Endothelial cell of umbilical vein (primary cell): Measurements from ENCODE around the gene GLRB. TPM values are rescaled to one million over a fixed set of nuclear protein-coding genes. Genes with fewer than 3 reads are reported as not detected.

Experiments used
- BruUV-seq: library from RNA; stranded (reverse); fragments of 400-500 nt; replicated peaks from 2 replicates; lab custom pipeline; 2021; lab: Mats Ljungman, UMichigan
- CTCF ChIA-PET: fragments of 300-600, 350-600 bp; sonication (Branson Sonifier 250); formaldehyde crosslinking; loops from one replicate; lab custom pipeline; 2021; ENCODE audit warnings: antibody characterized with exemption, inconsistent platforms; lab: Charles Lee
- POLR2A ChIA-PET: fragments of 300-600, 350-600 bp; sonication (Branson Sonifier 250); formaldehyde crosslinking; loops from one replicate; lab custom pipeline; 2021; ENCODE audit warnings: antibody characterized with exemption, inconsistent platforms; lab: Charles Lee
- DNase-seq: peaks from one replicate; pipeline ENCODE4 v3.0.0-alpha.2; 2011; ENCODE audit warnings: low read depth, low spot score
- FAIRE-seq: peaks from 2 replicates; lab custom pipeline; 2011; peaks lifted over from hg19 to GRCh38; lab: Jason Lieb, UNC
- H2AFZ ChIP-seq: 2 replicates; pipeline ENCODE4 v1.6.0; 2012; ENCODE audit warnings: low read depth, low read length, control low read depth, inconsistent platforms
- H3K27ac ChIP-seq: 2 replicates; pipeline ENCODE4 v1.5.1; 2011; ENCODE audit warnings: low read depth, mild to moderate bottlenecking, control low read depth, low read length, moderate library complexity; ENCODE audit not compliant: insufficient read depth
- H3K27me3 ChIP-seq, 2 experiments: 2 replicates each; pipeline versions ENCODE4 v1.6.0 to v1.6.1; 2011; ENCODE audit warnings: low read length in 2 of 2, mixed read lengths in 1 of 2; ENCODE audit not compliant: control insufficient read depth in 2 of 2, insufficient read depth in 2 of 2
- H3K36me3 ChIP-seq, 2 experiments: 2 replicates in 1 of 2; 3 replicates in 1 of 2; pipeline ENCODE4 v1.5.1; 2011; ENCODE audit warnings: low read length in 2 of 2, mild to moderate bottlenecking in 1 of 2, moderate library complexity in 1 of 2; ENCODE audit not compliant: control insufficient read depth in 2 of 2, insufficient read depth in 2 of 2; ENCODE audit errors: extremely low read depth in 1 of 2
- H3K4me1 ChIP-seq: 3 replicates; pipeline ENCODE4 v1.5.1; 2011; ENCODE audit warnings: mild to moderate bottlenecking, low read length; ENCODE audit not compliant: control insufficient read depth, insufficient read depth; ENCODE audit errors: extremely low read depth
- H3K4me2 ChIP-seq: 2 replicates; pipeline ENCODE4 v1.6.1; 2011; ENCODE audit warnings: low read length, control low read depth, mixed read lengths; ENCODE audit not compliant: insufficient read depth
- H3K4me3 ChIP-seq, 3 experiments: fragments of 200-600 bp in 1 of 3; sonication (generic), shearing (Covaris generic) in 1 of 3; replicated peaks in 1 of 3; 2 replicates each; pipeline ENCODE4 v1.5.1; 2011 to 2016; ENCODE audit warnings: control low read depth in 3 of 3, low read length in 3 of 3, mild to moderate bottlenecking in 2 of 3, inconsistent platforms in 1 of 3, low read depth in 1 of 3, moderate library complexity in 1 of 3; ENCODE audit not compliant: insufficient read depth in 1 of 3
- H3K79me2 ChIP-seq: 2 replicates; pipeline ENCODE4 v1.6.0; 2012; ENCODE audit warnings: low read length, inconsistent platforms; ENCODE audit not compliant: control insufficient read depth, insufficient read depth
- H3K9ac ChIP-seq: replicated peaks from 2 replicates; pipeline ENCODE3; 2011; ENCODE audit warnings: low read length, control low read depth; ENCODE audit not compliant: insufficient read depth; ENCODE audit errors: extremely low read depth
- H3K9me1 ChIP-seq: replicated peaks from 3 replicates; pipeline ENCODE4 v1.6.0; 2011; ENCODE audit warnings: mild to moderate bottlenecking, low read length; ENCODE audit not compliant: control insufficient read depth, insufficient read depth; ENCODE audit errors: extremely low read depth
- H3K9me3 ChIP-seq: replicated peaks from 2 replicates; pipeline ENCODE4 v1.5.1; 2012; ENCODE audit warnings: low read length, inconsistent platforms; ENCODE audit not compliant: control insufficient read depth, insufficient read depth
- H4K20me1 ChIP-seq: replicated peaks from 2 replicates; pipeline ENCODE3; 2011; ENCODE audit warnings: mild to moderate bottlenecking, low read length; ENCODE audit not compliant: control insufficient read depth, insufficient read depth; ENCODE audit errors: extremely low read depth
- CTCF ChIP-seq, 2 donors: IDR thresholded peaks; 1 replicate in 1 of 2; 2 replicates in 1 of 2; pipeline ENCODE4 v1.5.1; 2011; ENCODE audit warnings: low read length in 2 of 2, mild to moderate bottlenecking in 2 of 2, moderate library complexity in 2 of 2, control low read depth in 1 of 2, inconsistent platforms in 1 of 2, low read depth in 1 of 2; ENCODE audit not compliant: insufficient read depth in 1 of 2; ENCODE audit errors: extremely low read depth in 1 of 2
- FOS ChIP-seq: IDR thresholded peaks from 2 replicates; pipeline ENCODE4 v1.6.1; 2011; ENCODE audit warnings: mild to moderate bottlenecking, low read length, moderate library complexity, borderline replicate concordance; ENCODE audit not compliant: insufficient read depth
- GATA2 ChIP-seq: IDR thresholded peaks from 2 replicates; pipeline ENCODE4 v1.7.0; 2011; ENCODE audit warnings: low read depth, mild to moderate bottlenecking, moderate library complexity, mixed read lengths, low read length; ENCODE audit not compliant: insufficient read length, insufficient read depth
- JUN ChIP-seq: IDR thresholded peaks from 2 replicates; pipeline ENCODE4 v1.6.1; 2011; ENCODE audit warnings: borderline replicate concordance, low read depth; ENCODE audit not compliant: insufficient read length, insufficient read depth
- MAX ChIP-seq: IDR thresholded peaks from 2 replicates; pipeline ENCODE4 v1.6.1; 2011; ENCODE audit not compliant: insufficient read depth, insufficient read length
- MYC ChIP-seq: IDR thresholded peaks from one replicate; pipeline ENCODE4 v1.6.1; 2011; ENCODE audit warnings: mild to moderate bottlenecking, low read depth, low read length
- POLR2A ChIP-seq: IDR thresholded peaks from 2 replicates; pipeline ENCODE4 v1.6.1; 2012; ENCODE audit warnings: low read depth, mild to moderate bottlenecking, control low read depth, low read length
- dilution Hi-C: fragments of 300-500 bp; cut with MboI; formaldehyde crosslinking; loops from one replicate; pipeline ENCODE4 v1.15.0; 2019; ENCODE audit warnings: low sequenced_read_pairs; ENCODE audit not compliant: extremely low pct_ligation_motif_present
- intact Hi-C: fragments of 100-400 bp; cut with micrococcal nuclease; formaldehyde crosslinking; loops from one replicate; pipeline ENCODE4 v1.10.0; 2022
- polyA plus RNA-seq, 4 experiments: library from polyadenylated mRNA; depleted of rRNA in 3 of 4; stranded (reverse) in 3 of 4; unstranded in 1 of 4; fragments of >200 nt; gene quantifications; 2 replicates each; pipeline versions ENCODE4 v1.2.1 to v1.2.3, GENCODE V29; 2011 to 2012; ENCODE audit warnings: missing spikeins in 1 of 4
- total RNA-seq: library from RNA; stranded (reverse); gene quantifications from 2 replicates; pipeline ENCODE4 v1.2.3, GENCODE V29; 2021

GLRB gene
- total and polyA plus RNA-seq, 2 donors (not counting 3 experiments of a cell fraction or from before 2014, with no cell fraction given) = 3.8 to 5.7 TPM

- Histone ChIP-seq H3K27me3 (no peaks in the 10 kb centered on the region), H3K4me2 (no peak overlapping the region), H3K4me1 (no peaks in the 10 kb centered on the region), H3K79me2 (no peaks in the 10 kb centered on the region), H3K9ac (no peak overlapping the region), H2AFZ (peak overlapping the region; percentile 40), H3K36me3 (no peaks in the 10 kb centered on the region), H4K20me1 (no peaks in the 10 kb centered on the region), H3K4me3 (no peak overlapping the region), H3K27ac (no peak overlapping the region), H3K9me3 (no peaks in the 10 kb centered on the region), H3K9me1 (no peaks in the 10 kb centered on the region)
- ChIA-PET POLR2A (no interaction called here), CTCF (interaction anchor here (0.6 to 3.7 kb wide), 61 partner anchors 9 to 1641 kb away, joined by 3 to 210 read pairs (median 4); partner anchors contain the start of genes GLRB and PDGFC)
- FAIRE-seq (peak; percentile 97), DNase-seq (peak; percentile 71)
- TF ChIP-seq JUN (no peak), CTCF (IDR thresholded peaks at IDR 0.05; ENCODE audit: extremely low read depth in 1 of 2, insufficient read depth in 1 of 2, low read depth in 1 of 2, low read length in 2 of 2) (peak; percentile 72 to 77), POLR2A (no peak)
- dilution Hi-C loops = no loop called here
- intact Hi-C loops = loop anchor here (1.0 to 10.0 kb wide), 10 partner anchors 62 to 1091 kb away; partner anchors contain the start of gene CTSO
- no TSS peak for BruUV-seq
Measured at GRCh38 chr4:157045507-157046127, 30.3 kb upstream of the GLRB start.

GRCh38 chr4:157048248-157048647, 27.7 kb upstream of the GLRB start:
- FAIRE-seq (peak; percentile 28), DNase-seq (no peak)
- no peaks in the 10 kb centered on the region for H3K27me3 ChIP-seq
- dilution Hi-C loops (no loop called here), intact Hi-C loops (loop anchor here (5.0 to 10.0 kb wide), 5 partner anchors 373 to 1093 kb away; partner anchors contain the start of gene CTSO)
- no peaks in the 10 kb centered on the region for H3K9me3 ChIP-seq
- ChIA-PET CTCF (interaction anchor here (1.5 kb wide), 2 partner anchors 572 to 573 kb away, joined by 4 to 10 read pairs; no protein-coding TSS in a partner anchor), POLR2A (no interaction called here)
- TF ChIP-seq MAX = no peak
- no peak for TF ChIP-seq GATA2
- no peak for TF ChIP-seq POLR2A
- no peak for TF ChIP-seq MYC
- no peak for TF ChIP-seq JUN
- TF ChIP-seq FOS = no peak
- H3K4me3 ChIP-seq = no peak overlapping the region
- no TSS peak for BruUV-seq
- no peaks in the 10 kb centered on the region for H3K36me3 ChIP-seq
- no peak overlapping the region for H3K9ac ChIP-seq
- no peaks in the 10 kb centered on the region for H4K20me1 ChIP-seq
- H3K9me1 ChIP-seq = no peaks in the 10 kb centered on the region
- H3K79me2 ChIP-seq = no peaks in the 10 kb centered on the region
- H3K27ac ChIP-seq = no peak overlapping the region
- H3K4me1 ChIP-seq = no peaks in the 10 kb centered on the region
- H2AFZ ChIP-seq = no peak overlapping the region
- H3K4me2 ChIP-seq = no peak overlapping the region
